ENCODE measurements around the gene TUBB3.

Gene TUBB3

DNA sequence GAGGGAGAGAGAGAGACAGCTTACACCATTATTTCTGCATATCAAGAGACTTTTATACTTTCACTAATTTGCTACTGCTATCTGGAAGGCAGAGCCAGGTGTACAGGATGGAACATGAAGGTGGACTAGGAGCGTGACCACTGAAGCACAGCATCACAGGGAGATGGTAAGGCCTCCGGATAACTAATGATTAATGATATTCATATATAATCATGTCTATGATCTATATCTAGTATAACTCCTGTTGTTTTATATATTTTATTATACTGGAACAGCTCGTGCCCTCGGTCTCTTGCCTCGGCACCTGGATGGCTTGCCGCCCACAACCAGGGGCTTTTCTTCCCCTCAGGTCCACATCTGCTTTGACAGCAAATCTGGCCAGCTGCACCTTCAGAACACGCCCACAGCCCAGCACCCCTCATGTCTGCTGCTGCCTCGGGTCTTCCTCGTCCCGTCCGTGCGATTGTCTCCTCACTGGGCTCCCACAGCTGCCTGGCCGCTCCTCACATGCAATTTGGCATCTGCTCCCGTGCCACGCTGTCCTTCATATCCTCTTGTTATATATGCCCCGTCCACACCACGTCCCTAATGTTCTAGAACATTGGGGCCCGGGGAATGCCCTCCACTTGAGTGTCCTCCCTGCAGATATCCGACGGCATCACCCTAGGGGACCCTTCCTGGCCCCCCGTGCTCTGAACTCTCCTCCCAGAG lies 15.2 kb downstream of the TUBB3 start:
- DNase-seq (ENCODE audit: low read depth): no peak

- no peak for DNase-seq (ENCODE audit: low read depth)
Measured at GRCh38 chr16:89944773-89945172, 21.6 kb downstream of the TUBB3 start.

DNA sequence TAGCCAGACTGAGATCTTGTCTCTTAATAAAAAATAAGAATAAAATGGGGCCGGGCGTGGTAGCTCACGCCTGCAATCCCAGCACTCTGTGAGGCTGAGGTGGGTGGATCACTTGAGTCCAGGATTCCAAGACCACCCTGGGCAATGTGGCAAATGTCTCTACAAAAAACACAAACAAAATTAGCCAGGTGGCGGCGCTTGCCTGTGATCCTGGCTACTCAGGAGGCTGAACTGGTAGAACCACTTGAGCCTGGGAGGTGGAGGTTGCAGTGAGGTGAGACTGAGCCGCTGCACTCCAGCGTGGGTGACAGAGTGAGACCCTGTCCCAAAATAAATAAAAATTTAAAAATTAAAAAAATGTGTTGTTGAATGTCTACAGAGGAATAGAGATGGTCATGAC lies 22.5 kb downstream of the TUBB3 start:
- DNase-seq (ENCODE audit: low read depth): no peak

DNA sequence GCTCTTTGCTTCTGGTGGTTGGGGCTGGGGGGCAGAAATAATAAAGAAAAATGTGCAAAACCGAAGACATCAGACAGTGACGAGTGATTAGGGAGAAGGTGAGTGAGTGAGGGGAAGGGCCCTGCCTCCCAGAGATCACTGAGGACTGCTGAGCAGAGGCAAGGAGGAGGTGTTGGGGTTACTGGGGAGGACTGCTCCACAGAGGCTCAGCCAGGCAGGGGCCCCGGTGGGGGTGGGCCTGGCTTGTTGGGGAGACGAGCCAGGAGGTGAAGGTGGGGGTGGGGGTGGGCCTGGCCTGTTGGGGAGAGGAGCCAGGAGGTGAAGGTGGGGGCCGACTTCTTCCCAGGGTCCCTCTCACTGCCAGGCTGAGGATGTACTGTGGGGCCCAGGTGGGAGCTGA lies 23.4 kb downstream of the TUBB3 start:
- DNase-seq (ENCODE audit: low read depth): no peak

DNA sequence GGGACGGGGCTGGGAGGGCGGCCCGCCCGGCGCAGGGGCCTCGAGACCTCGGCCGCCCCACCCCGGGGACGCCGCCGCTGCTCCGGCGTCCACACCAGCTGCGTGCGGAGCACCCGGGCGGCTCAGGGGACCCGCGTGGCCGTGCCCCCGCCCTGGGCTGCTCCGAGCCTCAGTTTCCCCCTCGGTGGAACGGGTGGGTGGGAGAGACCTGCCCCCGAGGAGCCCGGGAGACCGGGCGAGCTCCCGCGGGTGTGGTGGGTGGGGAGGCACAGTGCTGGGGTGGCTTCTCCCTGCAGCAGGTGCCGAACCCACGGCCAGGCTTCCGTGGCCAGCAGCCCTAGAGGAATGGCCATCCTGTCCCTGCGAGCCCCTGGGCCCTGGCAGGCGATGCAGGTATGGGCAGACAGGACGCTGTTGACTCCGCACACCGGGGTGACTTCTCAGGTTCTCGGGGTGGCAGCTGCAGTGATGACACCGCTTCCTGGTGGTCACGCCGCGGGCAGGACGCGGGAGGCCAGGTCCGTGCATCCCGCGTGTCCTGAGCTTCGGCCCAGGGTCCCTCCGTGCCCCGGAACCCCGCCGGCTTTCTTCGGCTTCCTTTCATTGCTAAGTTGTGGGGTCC lies 26.1 kb downstream of the TUBB3 start:
- DNase-seq (ENCODE audit: low read depth): no peak

GRCh38 chr16:89949756-89950155 lies 26.6 kb downstream of the TUBB3 start:
- no peak for DNase-seq (ENCODE audit: low read depth)

GRCh38 chr16:89951509-89951908 lies 28.4 kb downstream of the TUBB3 start:
- no peak for DNase-seq (ENCODE audit: low read depth)

DNA sequence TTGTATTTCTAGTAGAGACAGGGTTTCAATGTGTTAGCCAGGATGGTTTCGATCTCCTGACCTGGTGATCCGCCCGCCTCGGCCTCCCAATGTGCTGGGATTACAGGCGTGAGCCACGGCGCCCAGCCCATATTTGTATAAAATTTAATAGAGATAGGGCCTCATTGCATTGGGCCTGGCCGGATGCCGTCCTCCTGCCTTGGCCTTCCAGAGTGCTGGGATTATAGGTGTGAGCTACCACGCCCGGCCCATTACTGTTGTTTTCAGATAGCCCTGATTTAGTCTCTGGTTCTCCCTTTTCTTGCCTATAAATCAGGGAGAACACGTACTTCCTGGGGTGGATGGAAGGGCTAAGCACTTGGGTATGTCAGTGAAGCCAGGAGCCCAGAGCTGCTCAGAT lies 28.9 kb downstream of the TUBB3 start:
- no peak for DNase-seq (ENCODE audit: low read depth)

DNA sequence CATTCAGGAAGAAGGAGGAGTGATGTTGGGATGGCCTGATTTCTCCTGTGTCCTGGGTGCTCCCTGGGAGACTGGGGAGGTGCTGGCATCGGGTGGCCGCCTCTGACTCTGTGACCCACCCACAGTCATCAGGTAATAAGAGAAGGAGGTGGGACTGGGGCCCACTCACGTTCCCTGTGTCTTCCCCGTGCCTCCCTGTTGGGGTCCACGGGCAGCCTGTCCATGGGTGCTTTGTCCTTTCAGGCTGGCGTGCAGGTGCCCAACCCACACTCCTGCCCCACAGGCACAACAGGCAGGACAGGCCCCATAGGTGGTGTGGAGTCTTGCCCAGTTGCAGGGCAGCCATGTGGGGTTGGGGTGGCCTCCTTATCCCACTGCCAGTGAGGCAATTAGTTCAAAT lies 29.4 kb downstream of the TUBB3 start:
- DNase-seq (ENCODE audit: low read depth): no peak

- no peak for DNase-seq (ENCODE audit: low read depth)
Measured at GRCh38 chr16:89953671-89954406, 30.7 kb downstream of the TUBB3 start.

- no peak for DNase-seq (ENCODE audit: low read depth)
Measured at GRCh38 chr16:89954462-89954861, 31.3 kb downstream of the TUBB3 start.

DNA sequence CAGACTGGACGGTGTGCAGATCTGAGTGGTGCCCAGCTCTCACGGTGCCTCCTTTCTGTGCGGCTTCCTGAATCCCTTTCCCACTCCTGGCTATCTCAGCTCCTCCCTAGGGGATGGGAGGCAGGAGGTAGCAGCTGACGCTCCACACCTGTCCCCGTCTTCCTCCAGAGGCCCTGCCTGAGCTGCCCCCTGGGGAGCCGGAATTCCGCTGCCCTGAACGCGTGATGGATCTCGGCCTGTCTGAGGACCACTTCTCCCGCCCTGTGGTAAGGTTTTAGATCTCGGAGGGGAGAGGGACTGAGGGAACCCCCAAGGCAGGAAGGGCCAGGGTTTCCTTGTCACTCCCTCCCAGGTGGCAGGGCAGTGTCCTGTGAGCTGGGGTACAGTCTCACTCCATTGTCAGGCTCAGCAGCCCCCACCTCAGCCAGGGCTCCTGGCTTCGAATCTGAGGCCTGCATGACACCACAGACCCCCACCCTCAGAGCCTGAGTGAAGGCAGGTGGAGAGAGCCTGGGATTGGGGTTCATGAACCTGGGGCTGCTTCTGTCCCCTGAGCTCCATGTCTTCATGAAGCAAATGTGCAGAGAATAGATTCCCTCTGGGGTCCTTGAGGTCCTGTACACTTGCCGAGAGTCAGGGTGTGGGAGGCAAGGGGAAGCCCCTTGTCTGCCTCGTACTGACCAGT lies 32.0 kb downstream of the TUBB3 start:
- DNase-seq (ENCODE audit: low read depth): no peak

DNA sequence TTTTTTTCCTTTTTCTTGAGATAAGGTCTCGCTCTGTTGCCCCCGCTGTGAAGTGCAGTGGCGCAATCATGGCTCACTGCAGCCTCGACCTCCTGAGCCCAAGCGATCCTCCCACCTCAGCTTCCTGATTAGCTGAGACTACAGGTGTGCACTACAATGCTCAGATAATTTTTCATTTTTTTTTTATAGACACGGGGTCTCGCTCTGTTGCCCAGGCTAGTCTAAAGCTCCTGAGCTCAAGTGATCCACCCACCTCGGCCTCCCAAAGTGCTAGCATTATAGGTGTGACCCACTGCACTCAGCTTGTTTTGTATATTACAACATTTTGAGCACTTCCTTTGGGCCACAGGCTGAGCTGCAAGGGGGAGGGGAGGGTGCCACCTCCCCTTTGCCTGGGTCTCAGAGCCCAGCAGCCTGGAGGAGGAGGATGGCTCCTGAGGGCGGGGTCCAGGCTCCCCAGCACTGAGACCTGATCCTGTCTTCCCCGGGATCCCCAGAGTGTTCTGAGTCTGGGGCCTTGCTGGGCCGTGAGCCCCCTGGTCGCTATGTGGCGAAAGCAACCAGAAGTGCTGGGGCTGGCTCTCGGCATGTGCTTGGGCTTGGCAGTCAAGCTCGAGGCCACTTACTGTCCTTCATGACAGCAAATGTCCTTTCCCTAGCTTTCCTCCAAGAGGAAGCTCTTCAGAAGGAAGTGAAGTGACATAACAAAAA lies 33.5 kb downstream of the TUBB3 start:
- no peak for DNase-seq (ENCODE audit: low read depth)

- DNase-seq (ENCODE audit: low read depth): no peak
Measured at GRCh38 chr16:89957216-89957785, 34.2 kb downstream of the TUBB3 start.

DNA sequence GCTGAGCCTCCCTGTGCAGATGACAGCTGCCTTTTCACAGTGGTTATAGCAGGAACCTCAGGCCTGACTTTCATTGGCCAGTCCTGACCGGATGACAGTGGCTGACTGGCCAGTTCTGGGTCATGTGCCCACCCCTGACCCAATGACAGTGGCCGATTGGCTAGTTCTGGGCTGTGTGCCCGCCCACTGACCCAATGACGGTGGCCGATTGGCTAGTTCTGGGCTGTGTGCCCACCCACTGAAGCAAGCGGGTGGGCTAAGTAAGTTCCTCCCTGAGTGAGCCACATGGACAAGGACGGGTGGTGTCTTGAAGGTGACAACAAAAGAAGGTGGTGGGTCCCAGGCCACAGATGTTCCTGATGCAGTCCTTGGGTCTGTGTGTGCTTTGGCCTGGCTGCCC lies 34.9 kb downstream of the TUBB3 start:
- no peak for DNase-seq (ENCODE audit: low read depth)

DNA sequence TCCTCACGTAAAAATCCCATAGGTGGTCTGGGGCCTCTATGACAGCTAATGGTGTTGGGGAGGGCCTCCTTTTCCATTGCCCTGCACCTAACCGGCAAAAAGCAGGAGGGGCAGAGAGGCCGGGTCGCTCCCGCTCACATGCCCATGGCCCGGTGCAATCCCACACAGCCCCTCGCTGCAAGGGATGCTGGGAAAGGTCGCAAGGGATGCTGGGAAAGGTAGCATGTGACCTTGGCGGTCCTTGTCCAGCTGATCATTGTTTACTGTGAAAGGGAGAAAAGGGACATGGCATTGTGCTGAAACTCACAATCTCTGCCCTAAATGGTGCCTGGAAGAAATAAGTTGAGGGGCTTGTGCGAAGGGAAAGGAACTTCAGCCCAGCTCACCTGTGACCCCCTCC lies 35.5 kb downstream of the TUBB3 start:
- no peak for DNase-seq (ENCODE audit: low read depth)

- no peak for DNase-seq (ENCODE audit: low read depth)
Measured at GRCh38 chr16:89960966-89961365, 37.8 kb downstream of the TUBB3 start.

DNA sequence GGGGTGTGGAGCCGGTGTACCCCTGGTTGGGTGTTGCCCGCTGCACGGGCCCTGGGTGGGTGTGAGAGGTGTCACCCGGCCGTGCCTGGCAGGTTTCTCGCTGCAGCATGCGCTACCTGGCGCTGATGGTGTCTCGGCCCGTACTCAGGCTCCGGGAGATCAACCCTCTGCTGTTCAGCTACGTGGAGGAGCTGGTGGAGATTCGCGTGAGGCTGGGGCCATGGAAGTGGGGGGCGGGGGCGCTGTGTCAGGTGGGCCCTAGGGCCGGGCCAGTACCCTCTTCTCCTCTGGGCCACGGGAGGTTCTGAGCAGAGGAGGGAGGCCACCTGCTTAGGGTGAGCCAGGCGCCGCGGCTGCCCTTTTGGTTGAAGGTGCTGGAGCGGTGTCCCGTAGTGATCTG lies 38.8 kb downstream of the TUBB3 start:
- no peak for DNase-seq (ENCODE audit: low read depth)

DNA sequence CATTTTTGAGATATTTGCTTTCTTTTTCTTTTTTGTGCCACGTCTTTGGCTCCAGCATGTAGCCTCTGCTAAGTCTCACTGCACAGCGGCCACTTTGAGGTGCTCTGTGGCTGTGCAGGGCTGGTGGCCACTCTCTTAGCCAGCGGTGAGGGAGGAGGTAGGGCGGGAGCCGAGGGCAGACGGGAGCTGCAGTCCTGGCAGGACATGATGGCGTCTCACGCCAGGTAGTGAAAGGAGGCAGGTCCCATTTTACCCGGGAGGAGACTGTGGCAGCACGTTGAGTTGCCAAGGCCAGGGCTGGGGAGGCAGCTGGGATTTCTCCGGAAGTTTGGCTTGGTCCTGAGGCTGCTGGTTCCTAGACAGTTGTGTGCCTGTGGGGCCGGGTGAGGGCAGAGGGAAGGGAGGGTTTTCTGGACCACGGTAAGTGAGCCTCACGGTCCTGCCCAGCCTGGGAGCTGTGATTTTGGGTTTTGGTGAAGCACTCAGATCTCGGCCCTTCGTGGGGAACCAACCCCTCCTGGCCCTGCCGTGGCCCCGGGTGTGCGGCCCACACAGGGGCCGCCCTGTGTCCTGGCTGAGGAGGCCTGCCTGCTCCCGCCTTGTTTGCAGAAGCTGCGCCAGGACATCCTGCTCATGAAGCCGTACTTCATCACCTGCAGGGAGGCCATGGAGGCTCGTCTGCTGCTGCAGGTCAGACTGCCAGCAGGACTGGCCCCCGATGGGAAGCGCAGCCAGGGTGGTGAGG lies 39.8 kb downstream of the TUBB3 start:
- DNase-seq (ENCODE audit: low read depth): no peak

- no peak for DNase-seq (ENCODE audit: low read depth)
Measured at GRCh38 chr16:89964201-89964600, 41.1 kb downstream of the TUBB3 start.
